ENCODE results near the gene FAT4. TPM values are rescaled to one million over a fixed set of nuclear protein-coding genes. Genes with fewer than 3 reads are reported as not detected.

Gene FAT4
- total and polyA plus RNA-seq, 2 donors (not counting 3 experiments of a cell fraction or from before 2014, with no cell fraction given), result 16.4 to 39.1 TPM

DNA sequence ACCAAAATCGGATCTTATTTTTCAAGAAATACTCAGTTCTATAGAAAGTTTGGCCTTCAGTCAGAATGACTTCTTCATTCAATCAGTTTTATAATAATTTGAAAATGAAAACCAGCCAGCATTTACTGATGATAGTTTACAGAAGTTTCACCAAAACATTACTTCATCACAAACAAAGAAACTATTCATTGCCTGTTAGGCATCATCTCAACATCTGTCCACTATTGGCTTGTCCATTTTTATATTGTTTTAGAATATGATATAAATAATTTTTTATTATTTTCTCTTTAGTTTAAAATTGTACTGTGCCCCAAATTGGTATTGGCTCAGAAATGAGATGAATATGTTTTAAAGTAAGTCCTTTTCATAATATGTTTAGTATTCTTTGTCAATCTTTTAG lies 38.4 kb downstream of the FAT4 start:
- FAIRE-seq (no peak), DNase-seq (ENCODE audit: low read depth, low spot score) (no peak)
- H3K79me2 ChIP-seq (ENCODE audit: control insufficient read depth, insufficient read depth, low read length), result no peaks in the 10 kb centered on the region
- peaks cover 2% of the 10 kb centered on the region for H4K20me1 ChIP-seq (replicated peaks; ENCODE audit: control insufficient read depth, extremely low read depth, insufficient read depth, low read length)
- ChIA-PET POLR2A (no interaction called here), CTCF (no interaction called here)
- H3K4me2 ChIP-seq (ENCODE audit: insufficient read depth, low read length), result no peak overlapping the region
- no peaks in the 10 kb centered on the region for H3K27me3 ChIP-seq (ENCODE audit: control insufficient read depth in 2 of 2, insufficient read depth in 2 of 2, low read length in 2 of 2)
- TF ChIP-seq POLR2AphosphoS5 (IDR thresholded peaks at IDR 0.05; ENCODE audit: insufficient read depth, low read depth, low read length) (no peak), JUN (IDR thresholded peaks at IDR 0.05; ENCODE audit: borderline replicate concordance, insufficient read depth, insufficient read length, low read depth) (no peak), POLR2A (IDR thresholded peaks at IDR 0.05; ENCODE audit: low read depth, low read length) (no peak)
- TF ChIP-seq, protein P1, sequence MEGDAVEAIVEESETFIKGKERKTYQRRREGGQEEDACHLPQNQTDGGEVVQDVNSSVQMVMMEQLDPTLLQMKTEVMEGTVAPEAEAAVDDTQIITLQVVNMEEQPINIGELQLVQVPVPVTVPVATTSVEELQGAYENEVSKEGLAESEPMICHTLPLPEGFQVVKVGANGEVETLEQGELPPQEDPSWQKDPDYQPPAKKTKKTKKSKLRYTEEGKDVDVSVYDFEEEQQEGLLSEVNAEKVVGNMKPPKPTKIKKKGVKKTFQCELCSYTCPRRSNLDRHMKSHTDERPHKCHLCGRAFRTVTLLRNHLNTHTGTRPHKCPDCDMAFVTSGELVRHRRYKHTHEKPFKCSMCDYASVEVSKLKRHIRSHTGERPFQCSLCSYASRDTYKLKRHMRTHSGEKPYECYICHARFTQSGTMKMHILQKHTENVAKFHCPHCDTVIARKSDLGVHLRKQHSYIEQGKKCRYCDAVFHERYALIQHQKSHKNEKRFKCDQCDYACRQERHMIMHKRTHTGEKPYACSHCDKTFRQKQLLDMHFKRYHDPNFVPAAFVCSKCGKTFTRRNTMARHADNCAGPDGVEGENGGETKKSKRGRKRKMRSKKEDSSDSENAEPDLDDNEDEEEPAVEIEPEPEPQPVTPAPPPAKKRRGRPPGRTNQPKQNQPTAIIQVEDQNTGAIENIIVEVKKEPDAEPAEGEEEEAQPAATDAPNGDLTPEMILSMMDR (IDR thresholded peaks at IDR 0.05; ENCODE audit: extremely low read depth in 1 of 2, insufficient read depth in 1 of 2, low read depth in 1 of 2, low read length in 2 of 2), result no peak
- H3K4me3 ChIP-seq (replicated peaks in 1 of 3; ENCODE audit: insufficient read depth in 1 of 3, low read depth in 1 of 3, low read length in 3 of 3), result no peak overlapping the region
- no peak overlapping the region for H3K9ac ChIP-seq (replicated peaks; ENCODE audit: extremely low read depth, insufficient read depth, low read length)
- no peak overlapping the region for H2AFZ ChIP-seq (ENCODE audit: low read depth, low read length)
- H3K9me1 ChIP-seq (replicated peaks; ENCODE audit: control insufficient read depth, extremely low read depth, insufficient read depth, low read length), result no peaks in the 10 kb centered on the region
- no peak overlapping the region for H3K27ac ChIP-seq (ENCODE audit: insufficient read depth, low read depth, low read length)
- dilution Hi-C loops (cut with MboI; ENCODE audit: extremely low pct_ligation_motif_present, low sequenced_read_pairs), result no loop called here
- intact Hi-C loops (cut with micrococcal nuclease), result no loop called here
- H3K9me3 ChIP-seq (replicated peaks; ENCODE audit: control insufficient read depth, insufficient read depth, low read length), result no peaks in the 10 kb centered on the region
- no peaks in the 10 kb centered on the region for H3K4me1 ChIP-seq (ENCODE audit: control insufficient read depth, extremely low read depth, insufficient read depth, low read length)
- no peaks in the 10 kb centered on the region for H3K36me3 ChIP-seq (ENCODE audit: control insufficient read depth in 2 of 2, extremely low read depth in 1 of 2, insufficient read depth in 2 of 2, low read length in 2 of 2)
- no TSS peak for BruUV-seq (replicated peaks)

DNA sequence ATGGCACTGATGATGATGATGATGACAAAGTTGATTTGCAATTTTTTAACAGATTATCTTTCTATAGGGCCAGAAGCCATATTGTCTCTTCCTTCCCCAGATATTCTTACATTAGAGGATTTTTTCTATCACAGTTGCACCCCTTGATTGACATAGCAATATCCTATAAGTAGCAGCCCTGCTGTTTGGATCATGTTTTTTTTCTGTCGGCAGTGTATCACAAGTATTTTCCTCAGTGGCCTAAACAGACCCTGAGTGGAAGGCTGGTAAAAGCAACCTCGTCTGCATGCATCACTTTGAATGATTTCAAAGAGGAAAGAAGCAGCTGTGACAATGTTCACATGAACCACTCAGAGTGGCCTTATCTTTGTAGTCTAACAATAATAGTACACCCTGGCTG lies 41.0 kb downstream of the FAT4 start:
- no peak overlapping the region for H3K27ac ChIP-seq (ENCODE audit: insufficient read depth, low read depth, low read length)
- POLR2A ChIA-PET, result no interaction called here
- no peak for DNase-seq (ENCODE audit: low read depth, low spot score)
- TF ChIP-seq JUN (IDR thresholded peaks at IDR 0.05; ENCODE audit: borderline replicate concordance, insufficient read depth, insufficient read length, low read depth) (no peak), POLR2A (IDR thresholded peaks at IDR 0.05; ENCODE audit: low read depth, low read length) (no peak), MYC (IDR thresholded peaks at IDR 0.05; ENCODE audit: low read depth, low read length) (no peak), FOS (IDR thresholded peaks at IDR 0.05; ENCODE audit: borderline replicate concordance, insufficient read depth, low read length) (no peak), EZH2 (IDR thresholded peaks at IDR 0.05; ENCODE audit: borderline replicate concordance, low read depth, low read length, severe bottlenecking) (no peak)
- TF ChIP-seq, protein P2, sequence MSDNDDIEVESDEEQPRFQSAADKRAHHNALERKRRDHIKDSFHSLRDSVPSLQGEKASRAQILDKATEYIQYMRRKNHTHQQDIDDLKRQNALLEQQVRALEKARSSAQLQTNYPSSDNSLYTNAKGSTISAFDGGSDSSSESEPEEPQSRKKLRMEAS (IDR thresholded peaks at IDR 0.05; ENCODE audit: insufficient read depth, insufficient read length), result no peak
- TF ChIP-seq, protein P1 (IDR thresholded peaks at IDR 0.05; ENCODE audit: extremely low read depth in 1 of 2, insufficient read depth in 1 of 2, low read depth in 1 of 2, low read length in 2 of 2), result no peak
- dilution Hi-C loops (cut with MboI; ENCODE audit: extremely low pct_ligation_motif_present, low sequenced_read_pairs) (no loop called here), intact Hi-C loops (cut with micrococcal nuclease) (no loop called here)
- no peak overlapping the region for H3K4me2 ChIP-seq (ENCODE audit: insufficient read depth, low read length)
- H3K4me3 ChIP-seq (replicated peaks in 1 of 3; ENCODE audit: insufficient read depth in 1 of 3, low read depth in 1 of 3, low read length in 3 of 3), result no peak overlapping the region
- H2AFZ ChIP-seq (ENCODE audit: low read depth, low read length), result no peak overlapping the region
- no peaks in the 10 kb centered on the region for H3K79me2 ChIP-seq (ENCODE audit: control insufficient read depth, insufficient read depth, low read length)
- no peak overlapping the region for H3K9ac ChIP-seq (replicated peaks; ENCODE audit: extremely low read depth, insufficient read depth, low read length)
- no peaks in the 10 kb centered on the region for H3K4me1 ChIP-seq (ENCODE audit: control insufficient read depth, extremely low read depth, insufficient read depth, low read length)
- H3K27me3 ChIP-seq (ENCODE audit: control insufficient read depth in 2 of 2, insufficient read depth in 2 of 2, low read length in 2 of 2), result no peaks in the 10 kb centered on the region
- no TSS peak for BruUV-seq (replicated peaks)
- no peaks in the 10 kb centered on the region for H3K36me3 ChIP-seq (ENCODE audit: control insufficient read depth in 2 of 2, extremely low read depth in 1 of 2, insufficient read depth in 2 of 2, low read length in 2 of 2)
- CTCF ChIA-PET, result interaction anchor here (1.0 to 2.1 kb wide), 2 partner anchors 10 to 11 kb away, joined by 4 to 5 read pairs; no protein-coding TSS in a partner anchor
- H3K9me3 ChIP-seq (replicated peaks; ENCODE audit: control insufficient read depth, insufficient read depth, low read length), result no peaks in the 10 kb centered on the region
- peaks cover 2% of the 10 kb centered on the region for H4K20me1 ChIP-seq (replicated peaks; ENCODE audit: control insufficient read depth, extremely low read depth, insufficient read depth, low read length)
- no peak for FAIRE-seq
- no peaks in the 10 kb centered on the region for H3K9me1 ChIP-seq (replicated peaks; ENCODE audit: control insufficient read depth, extremely low read depth, insufficient read depth, low read length)
